Natural killer cell (primary cell): ENCODE data around the gene MYO1E. TPM values are rescaled to one million over a fixed set of nuclear protein-coding genes. Genes with fewer than 3 reads are reported as not detected.

Source experiments
- ATAC-seq, 3 donors: fragments of 150-1000 bp in 2 of 3; fragments of 200-7000 bp in 1 of 3; cut with Tn5 transposase; 1 replicate in 1 of 3; 2 replicates in 2 of 3; pipeline ENCODE4 v1.10.0; 2021; ENCODE audit warnings: mild to moderate bottlenecking in 2 of 3, moderate library complexity in 2 of 3
- DNase-seq, 2 donors: peaks; one replicate each; pipeline versions ENCODE4 v3.0.0 to v3.0.0-alpha.2; 2013 to 2021; ENCODE audit warnings: mixed read lengths in 1 of 2
- H3K27ac ChIP-seq: one replicate; pipeline ENCODE4 v1.5.1; 2013; ENCODE audit warnings: mild to moderate bottlenecking, low read length
- H3K27me3 ChIP-seq: one replicate; pipeline ENCODE4 v1.6.1; 2013; ENCODE audit warnings: low read length; ENCODE audit not compliant: control insufficient read depth, insufficient read depth
- H3K36me3 ChIP-seq: one replicate; pipeline ENCODE4 v1.6.1; 2013; ENCODE audit warnings: low read length; ENCODE audit not compliant: control insufficient read depth, insufficient read depth
- H3K4me1 ChIP-seq: one replicate; pipeline ENCODE4 v1.6.1; 2013; ENCODE audit warnings: low read length; ENCODE audit not compliant: control insufficient read depth, insufficient read depth
- H3K4me3 ChIP-seq: one replicate; pipeline ENCODE4 v1.5.1; 2013; ENCODE audit warnings: low read length
- H3K9me3 ChIP-seq: one replicate; pipeline ENCODE4 v1.6.1; 2013; ENCODE audit warnings: low read length; ENCODE audit not compliant: control insufficient read depth, insufficient read depth
- H3K27ac Mint-ChIP-seq, 2 donors: one replicate each; pipeline ENCODE4 v1.8.0; 2022; ENCODE audit warnings: mild to moderate bottlenecking in 2 of 2, mixed read lengths in 2 of 2, moderate library complexity in 1 of 2
- H3K27me3 Mint-ChIP-seq, 2 donors: one replicate each; pipeline ENCODE4 v1.8.0; 2022; ENCODE audit warnings: low read depth in 2 of 2, mixed read lengths in 2 of 2
- H3K36me3 Mint-ChIP-seq: one replicate; pipeline ENCODE4 v1.8.0; 2022; ENCODE audit warnings: mixed read lengths
- H3K4me1 Mint-ChIP-seq, 2 donors: one replicate each; pipeline ENCODE4 v1.8.0; 2022; ENCODE audit warnings: mixed read lengths in 2 of 2
- H3K4me3 Mint-ChIP-seq: one replicate; pipeline ENCODE4 v1.8.0; 2022; ENCODE audit warnings: mild to moderate bottlenecking, moderate library complexity, mixed read lengths
- H3K9me3 Mint-ChIP-seq, 2 donors: one replicate each; pipeline ENCODE4 v1.8.0; 2022; ENCODE audit warnings: mixed read lengths in 2 of 2
- WGBS: methylation state at CpG from one replicate; pipeline ENCODE4 v1.1.7; 2013; ENCODE audit warnings: missing lambda C conversion rate; ENCODE audit not compliant: insufficient coverage; 5-methylcytosine and 5-hydroxymethylcytosine counted together
- intact Hi-C: fragments of 100-400 bp; cut with micrococcal nuclease; formaldehyde crosslinking; loops from one replicate; pipeline ENCODE4 v1.14.2; 2022
- total RNA-seq, 4 donors: library from RNA; stranded (reverse); fragments of 120-200 nt in 1 of 4; gene quantifications; one replicate each; pipeline versions ENCODE4 v1.2.3 to v1.2.4, GENCODE V29; 2013 to 2022
- TF ChIP-seq, protein P1 (sequence below): fragments of 200-600 bp; IDR thresholded peaks from one replicate; pipeline ENCODE4 v1.8.0; 2022; ENCODE audit warnings: antibody characterized with exemption

The MYO1E gene
- 10 to 100 TPM; 16.1 to 39.4 (median 22.7) TPM for total RNA-seq
- total RNA-seq (2013) = 65.2 TPM

GRCh38 chr15:59372352-59373211, at the start of gene MYO1E:
TSS of gene MYO1E (minus strand) at chr15:59372871. CDS start at chr15:59372500, 371 bp downstream.
- under 1% methylated on average over 74 of the region's 74 CpGs for WGBS

DNA sequence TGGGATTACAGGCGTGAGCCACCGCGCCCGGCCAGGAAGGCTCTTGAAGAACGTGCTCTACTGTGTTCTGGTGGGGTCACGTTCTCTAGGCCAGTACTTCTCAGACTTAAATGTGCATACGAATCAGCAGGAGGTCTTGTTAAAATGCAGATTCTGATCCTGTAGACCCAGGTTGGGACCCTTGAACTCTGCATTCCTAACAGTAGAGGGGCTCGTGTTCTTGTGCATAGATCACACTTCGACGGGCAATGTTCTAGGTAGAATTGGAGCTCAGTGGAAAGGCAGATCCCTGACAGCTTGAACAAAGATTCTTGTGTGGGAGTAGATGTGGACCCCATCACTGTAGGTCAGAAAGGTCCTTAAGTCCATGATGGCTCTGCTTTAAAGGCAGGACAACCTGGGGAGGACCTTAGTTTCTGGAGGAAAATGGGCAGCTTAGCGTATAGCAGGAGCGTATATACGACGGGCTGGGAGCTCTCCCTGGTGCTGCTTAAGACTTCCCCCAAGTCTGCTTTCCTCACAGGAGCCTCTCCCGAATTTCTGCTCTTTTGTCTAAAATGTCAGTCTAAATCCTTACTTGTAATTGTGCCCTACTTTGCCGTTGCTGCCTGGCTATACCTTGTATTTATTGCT, 48.4 kb upstream of the MYO1E start:
- H3K36me3 ChIP-seq = no peaks in the 10 kb centered on the region
- ATAC-seq = no peak
- H3K4me3 Mint-ChIP-seq = no peak overlapping the region

More at GRCh38 chr15:59372352-59373211, at the start of gene MYO1E:
- TF ChIP-seq, protein P1, sequence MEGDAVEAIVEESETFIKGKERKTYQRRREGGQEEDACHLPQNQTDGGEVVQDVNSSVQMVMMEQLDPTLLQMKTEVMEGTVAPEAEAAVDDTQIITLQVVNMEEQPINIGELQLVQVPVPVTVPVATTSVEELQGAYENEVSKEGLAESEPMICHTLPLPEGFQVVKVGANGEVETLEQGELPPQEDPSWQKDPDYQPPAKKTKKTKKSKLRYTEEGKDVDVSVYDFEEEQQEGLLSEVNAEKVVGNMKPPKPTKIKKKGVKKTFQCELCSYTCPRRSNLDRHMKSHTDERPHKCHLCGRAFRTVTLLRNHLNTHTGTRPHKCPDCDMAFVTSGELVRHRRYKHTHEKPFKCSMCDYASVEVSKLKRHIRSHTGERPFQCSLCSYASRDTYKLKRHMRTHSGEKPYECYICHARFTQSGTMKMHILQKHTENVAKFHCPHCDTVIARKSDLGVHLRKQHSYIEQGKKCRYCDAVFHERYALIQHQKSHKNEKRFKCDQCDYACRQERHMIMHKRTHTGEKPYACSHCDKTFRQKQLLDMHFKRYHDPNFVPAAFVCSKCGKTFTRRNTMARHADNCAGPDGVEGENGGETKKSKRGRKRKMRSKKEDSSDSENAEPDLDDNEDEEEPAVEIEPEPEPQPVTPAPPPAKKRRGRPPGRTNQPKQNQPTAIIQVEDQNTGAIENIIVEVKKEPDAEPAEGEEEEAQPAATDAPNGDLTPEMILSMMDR = no peak
- Mint-ChIP-seq H3K27ac (peak within 1 kb of the TSS; percentile 62 to 78), H3K4me1 (peaks cover 22 to 26% of the 10 kb centered on the region in 2 donors), H3K9me3 (no peaks in the 10 kb centered on the region), H3K27me3 (peaks cover 33 to 47% of the 10 kb centered on the region in 2 donors), H3K36me3 (no peaks in the 10 kb centered on the region), H3K4me3 (peak within 1 kb of the TSS; percentile 95)
- Histone ChIP-seq H3K9me3 (no peaks in the 10 kb centered on the region), H3K27ac (no peak within 1 kb of the TSS), H3K27me3 (peaks cover 20% of the 10 kb centered on the region), H3K4me1 (peaks cover 16% of the 10 kb centered on the region), H3K4me3 (peak within 1 kb of the TSS; percentile 71), H3K36me3 (no peaks in the 10 kb centered on the region)
- DNase-seq (peak; percentile 21 to 31), ATAC-seq (peak; percentile 53 to 62 (median 60))
- intact Hi-C loops = no loop called here

GRCh38 chr15:59420108-59420507, 47.4 kb upstream of the MYO1E start:
- Histone ChIP-seq H3K4me3 (no peak overlapping the region), H3K9me3 (no peaks in the 10 kb centered on the region), H3K27ac (no peak overlapping the region), H3K27me3 (no peaks in the 10 kb centered on the region), H3K36me3 (no peaks in the 10 kb centered on the region), H3K4me1 (peaks cover 7% of the 10 kb centered on the region)
- Mint-ChIP-seq H3K27me3 (peaks cover 12 to 27% of the 10 kb centered on the region in 2 donors), H3K4me3 (no peak overlapping the region), H3K4me1 (peaks cover 18 to 35% of the 10 kb centered on the region in 2 donors), H3K9me3 (no peaks in the 10 kb centered on the region), H3K27ac (no peak overlapping the region), H3K36me3 (no peaks in the 10 kb centered on the region)
- TF ChIP-seq, protein P1 = no peak
- ATAC-seq (peak; percentile 50 to 67 (median 62)), DNase-seq (peak in 1 of 2 donors; percentile 19)
- WGBS = 54% methylated on average over 2 of the region's 3 CpGs
- intact Hi-C loops = no loop called here

More for the DNA sequence above, 48.4 kb upstream of the MYO1E start:
- no peak for DNase-seq
- Histone ChIP-seq H3K9me3 (no peaks in the 10 kb centered on the region), H3K27ac (no peak overlapping the region), H3K27me3 (no peaks in the 10 kb centered on the region), H3K4me3 (no peak overlapping the region), H3K4me1 (peaks cover 7% of the 10 kb centered on the region)
- Mint-ChIP-seq H3K27ac (no peak overlapping the region), H3K36me3 (no peaks in the 10 kb centered on the region), H3K27me3 (peaks cover 12 to 27% of the 10 kb centered on the region in 2 donors), H3K9me3 (no peaks in the 10 kb centered on the region), H3K4me1 (peaks cover 18 to 33% of the 10 kb centered on the region in 2 donors)
- TF ChIP-seq, protein P1 = no peak
- intact Hi-C loops = no loop called here
- WGBS = 64% methylated on average over 12 of the region's 16 CpGs
